GM19328 (cell line): ENCODE measurements around the gene MACF1.
"Not testable (repeated sequence)": the region's sequence is repeated elsewhere in the genome, so short reads cannot be mapped to it uniquely, and the experiment has no call there.

ENCODE experiments used
- ATAC-seq: cut with Tn5 transposase; IDR thresholded peaks from one replicate; pipeline ENCODE4 v1.9.1; 2021; ENCODE audit warnings: mild to moderate bottlenecking, moderate library complexity; ENCODE audit not compliant: unreplicated experiment

MACF1 gene

GRCh38 chr1:39485046-39485803 is 280.7 kb downstream of the MACF1 start:
- no peak for ATAC-seq

GRCh38 chr1:39488012-39488545 is 283.6 kb downstream of the MACF1 start:
- ATAC-seq = no peak

GRCh38 chr1:39488793-39489566 is 284.5 kb downstream of the MACF1 start:
- no peak for ATAC-seq

- ATAC-seq = no peak
Measured at GRCh38 chr1:39489567-39490239, 285.2 kb downstream of the MACF1 start.

- no peak for ATAC-seq
Measured at GRCh38 chr1:39490596-39491145, 286.2 kb downstream of the MACF1 start.

GRCh38 chr1:39491146-39491921 is 286.8 kb downstream of the MACF1 start, which contains the start of gene BMP8A:
TSS of gene BMP8A (plus strand) at chr1:39491636. CDS start at chr1:39491992, 356 bp downstream.
- peak; percentile 78 for ATAC-seq

GRCh38 chr1:39492118-39493042 is 287.9 kb downstream of the MACF1 start:
- ATAC-seq = not testable (repeated sequence)

GRCh38 chr1:39493043-39493810 is 288.7 kb downstream of the MACF1 start:
- ATAC-seq = not testable (repeated sequence)

GRCh38 chr1:39494671-39495410 is 290.3 kb downstream of the MACF1 start:
- ATAC-seq = no peak

- ATAC-seq = not testable (repeated sequence)
Measured at GRCh38 chr1:39496520-39496919, 292.0 kb downstream of the MACF1 start.

GRCh38 chr1:39497585-39497984 is 293.1 kb downstream of the MACF1 start:
- ATAC-seq = no peak

- not testable (repeated sequence) for ATAC-seq
Measured at GRCh38 chr1:39498096-39498710, 293.7 kb downstream of the MACF1 start.

- not testable (repeated sequence) for ATAC-seq
Measured at GRCh38 chr1:39498821-39499220, 294.3 kb downstream of the MACF1 start.

GRCh38 chr1:39499668-39500067 is 295.2 kb downstream of the MACF1 start:
- no peak for ATAC-seq

- ATAC-seq = no peak
Measured at GRCh38 chr1:39500862-39501389, 296.4 kb downstream of the MACF1 start.

GRCh38 chr1:39501666-39502065 is 297.2 kb downstream of the MACF1 start:
- no peak for ATAC-seq

- not testable (repeated sequence) for ATAC-seq
Measured at GRCh38 chr1:39504436-39504835, 299.9 kb downstream of the MACF1 start.
